ENCODE measurements around the gene OXSR1. TPM values are rescaled to one million over a fixed set of nuclear protein-coding genes. Genes with fewer than 3 reads are reported as not detected.
"Not testable (repeated sequence)": the region's sequence is repeated elsewhere in the genome, so short reads cannot be mapped to it uniquely, and the experiment has no call there.

The OXSR1 gene
- total RNA-seq, 2 donors from 2014 or later, result 21.2 to 32.7 TPM

DNA sequence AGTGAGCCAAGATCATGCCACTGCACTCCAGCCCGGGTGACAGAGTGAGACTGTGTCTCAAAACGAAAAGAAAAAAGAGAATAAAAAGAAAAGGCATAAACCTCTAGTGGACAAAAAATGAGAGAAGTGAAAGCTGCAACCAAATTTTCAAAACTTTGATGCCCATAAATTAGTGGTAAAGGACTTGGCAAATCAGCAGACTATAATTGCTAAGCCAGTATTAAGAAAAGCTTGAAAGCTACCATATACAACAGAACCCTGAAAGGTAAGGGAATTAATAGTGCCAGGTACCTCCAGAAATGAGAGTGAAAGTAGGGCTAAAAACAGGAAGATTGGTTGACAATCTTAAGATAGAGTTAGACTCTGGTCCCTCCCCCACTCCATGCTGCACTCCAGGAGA is 67.4 kb downstream of the OXSR1 start:
- Histone ChIP-seq H3K4me1 (replicated peaks) (no peaks in the 10 kb centered on the region), H3K9me3 (no peaks in the 10 kb centered on the region), H3K36me3 (no peaks in the 10 kb centered on the region), H3K27me3 (replicated peaks; ENCODE audit: insufficient read depth) (no peaks in the 10 kb centered on the region), H3K4me3 (no peak overlapping the region), H3K27ac (no peak overlapping the region)
- intact Hi-C loops (cut with DNase I), result no loop called here
- no peak for TF ChIP-seq POLR2AphosphoS5 (IDR thresholded peaks at IDR 0.05)
- TF ChIP-seq, protein P1, sequence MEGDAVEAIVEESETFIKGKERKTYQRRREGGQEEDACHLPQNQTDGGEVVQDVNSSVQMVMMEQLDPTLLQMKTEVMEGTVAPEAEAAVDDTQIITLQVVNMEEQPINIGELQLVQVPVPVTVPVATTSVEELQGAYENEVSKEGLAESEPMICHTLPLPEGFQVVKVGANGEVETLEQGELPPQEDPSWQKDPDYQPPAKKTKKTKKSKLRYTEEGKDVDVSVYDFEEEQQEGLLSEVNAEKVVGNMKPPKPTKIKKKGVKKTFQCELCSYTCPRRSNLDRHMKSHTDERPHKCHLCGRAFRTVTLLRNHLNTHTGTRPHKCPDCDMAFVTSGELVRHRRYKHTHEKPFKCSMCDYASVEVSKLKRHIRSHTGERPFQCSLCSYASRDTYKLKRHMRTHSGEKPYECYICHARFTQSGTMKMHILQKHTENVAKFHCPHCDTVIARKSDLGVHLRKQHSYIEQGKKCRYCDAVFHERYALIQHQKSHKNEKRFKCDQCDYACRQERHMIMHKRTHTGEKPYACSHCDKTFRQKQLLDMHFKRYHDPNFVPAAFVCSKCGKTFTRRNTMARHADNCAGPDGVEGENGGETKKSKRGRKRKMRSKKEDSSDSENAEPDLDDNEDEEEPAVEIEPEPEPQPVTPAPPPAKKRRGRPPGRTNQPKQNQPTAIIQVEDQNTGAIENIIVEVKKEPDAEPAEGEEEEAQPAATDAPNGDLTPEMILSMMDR (IDR thresholded peaks at IDR 0.05), result no peak
- no peak for TF ChIP-seq POLR2A (IDR thresholded peaks at IDR 0.05)
- WGBS, result 82% methylated on average over 2 of the region's 2 CpGs
- DNase-seq (ENCODE audit: low spot score), result no peak

DNA sequence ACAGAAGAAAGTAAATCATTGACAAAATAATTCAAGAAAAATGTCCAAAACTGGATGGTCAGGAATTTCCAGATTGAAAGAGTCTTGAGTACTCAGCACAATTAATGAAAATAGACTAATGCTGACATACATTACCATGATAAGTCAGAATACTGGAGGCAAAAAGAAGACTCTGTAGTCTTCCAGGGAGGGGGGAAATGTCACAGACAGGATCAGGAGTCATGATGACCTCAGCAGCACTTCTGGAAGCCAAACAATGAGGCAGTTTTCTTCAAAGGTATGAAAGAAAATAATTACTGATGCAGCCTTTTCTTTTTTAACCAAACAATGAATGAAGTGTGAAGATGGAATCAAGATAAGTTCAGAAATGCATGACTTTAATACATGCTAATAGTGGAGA is 70.1 kb downstream of the OXSR1 start:
- intact Hi-C loops (cut with DNase I), result no loop called here

DNA sequence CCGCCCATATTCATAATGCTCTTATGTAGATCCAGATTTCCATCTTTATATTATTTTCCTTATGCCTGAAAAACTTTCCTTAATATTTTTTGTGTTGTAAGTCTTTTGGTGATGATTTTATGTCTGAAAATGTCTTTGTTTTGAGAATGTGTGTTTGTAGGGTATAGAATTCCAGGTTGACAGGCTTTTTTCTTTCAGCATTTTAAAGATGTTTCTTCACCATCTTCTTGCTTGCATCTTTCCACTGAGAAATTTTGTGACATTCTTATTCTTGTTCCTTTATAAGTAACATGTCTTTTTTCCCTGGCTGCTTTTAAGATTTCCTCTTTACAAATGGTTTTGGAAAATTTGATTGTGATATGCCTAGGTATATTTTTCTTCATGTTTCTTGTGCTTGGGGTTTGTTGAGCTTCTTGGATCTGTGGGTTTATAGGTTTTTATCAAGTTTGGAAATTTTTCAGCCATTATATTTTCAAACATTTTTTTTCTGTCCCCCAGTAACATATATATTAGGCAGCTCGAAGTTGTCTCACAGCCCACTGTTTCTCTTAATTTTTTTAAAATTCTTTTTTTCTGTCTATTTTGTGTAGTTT is 73.2 kb downstream of the OXSR1 start:
- TF ChIP-seq POLR2A (IDR thresholded peaks at IDR 0.05), result no peak
- TF ChIP-seq POLR2AphosphoS5 (IDR thresholded peaks at IDR 0.05), result no peak
- TF ChIP-seq, protein P1 (IDR thresholded peaks at IDR 0.05), result no peak
- no peaks in the 10 kb centered on the region for H3K4me1 ChIP-seq (replicated peaks)
- intact Hi-C loops (cut with DNase I), result no loop called here
- no peak overlapping the region for H3K4me3 ChIP-seq
- no peaks in the 10 kb centered on the region for H3K36me3 ChIP-seq
- H3K9me3 ChIP-seq, result no peaks in the 10 kb centered on the region
- 95% methylated on average over 2 of the region's 2 CpGs for WGBS
- no peak overlapping the region for H3K27ac ChIP-seq
- no peaks in the 10 kb centered on the region for H3K27me3 ChIP-seq (replicated peaks; ENCODE audit: insufficient read depth)
- no peak for DNase-seq (ENCODE audit: low spot score)

More for the DNA sequence above, 70.1 kb downstream of the OXSR1 start:
- no peak for DNase-seq (ENCODE audit: low spot score)
- H3K4me3 ChIP-seq, result no peak overlapping the region
- no peaks in the 10 kb centered on the region for H3K36me3 ChIP-seq
- H3K27ac ChIP-seq, result no peak overlapping the region
- TF ChIP-seq POLR2A (IDR thresholded peaks at IDR 0.05) (no peak), POLR2AphosphoS5 (IDR thresholded peaks at IDR 0.05) (no peak)
- TF ChIP-seq, protein P1 (IDR thresholded peaks at IDR 0.05), result no peak
- H3K27me3 ChIP-seq (replicated peaks; ENCODE audit: insufficient read depth), result no peaks in the 10 kb centered on the region
- no peaks in the 10 kb centered on the region for H3K9me3 ChIP-seq
- H3K4me1 ChIP-seq (replicated peaks), result no peaks in the 10 kb centered on the region

DNA sequence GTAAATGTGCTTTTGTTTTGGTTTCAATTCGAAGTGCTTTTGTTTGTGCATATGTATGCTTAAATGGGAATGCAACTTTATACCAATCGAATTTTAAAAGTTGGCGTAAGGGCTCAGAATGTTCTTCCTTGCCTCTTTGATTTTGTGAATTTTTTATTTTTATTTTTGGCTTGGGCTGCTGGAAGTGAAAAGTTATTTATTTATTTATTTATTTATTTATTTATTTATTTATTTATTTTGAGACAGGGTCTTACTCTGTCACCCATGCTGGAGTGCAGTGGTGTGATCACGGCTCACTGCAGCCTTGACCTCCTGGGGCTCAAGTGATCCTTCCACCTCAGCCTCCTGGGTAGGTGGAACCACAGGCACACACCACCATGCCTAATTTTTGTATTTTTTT is 77.5 kb downstream of the OXSR1 start:
- intact Hi-C loops (cut with DNase I); H3K27ac ChIP-seq; H3K4me1 ChIP-seq (replicated peaks); DNase-seq (ENCODE audit: low spot score); H3K9me3 ChIP-seq; H3K27me3 ChIP-seq (replicated peaks; ENCODE audit: insufficient read depth); H3K4me3 ChIP-seq; H3K36me3 ChIP-seq: not testable (repeated sequence)
- 98% methylated on average over 4 of the region's 4 CpGs for WGBS

DNA sequence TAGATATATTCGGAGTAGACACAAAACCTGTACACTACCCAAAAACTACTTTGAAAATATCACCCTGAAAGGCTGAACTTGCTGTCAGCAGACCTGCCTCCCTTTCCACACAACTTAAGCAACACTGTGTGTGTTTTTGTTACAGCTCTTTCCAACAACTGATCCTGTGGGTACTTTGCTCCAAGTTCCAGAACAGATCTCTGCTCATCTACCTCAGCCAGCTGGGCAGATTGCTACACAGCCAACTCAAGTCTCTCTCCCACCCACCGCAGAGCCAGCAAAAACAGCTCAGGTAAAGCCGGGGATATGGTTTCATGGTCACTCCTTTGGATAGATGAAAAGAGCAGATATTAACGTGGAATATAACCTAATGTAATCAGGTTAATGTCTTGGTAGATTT is 80.6 kb downstream of the OXSR1 start:
- DNase-seq (ENCODE audit: low spot score), result no peak
- Histone ChIP-seq H3K27ac (no peak overlapping the region), H3K27me3 (replicated peaks; ENCODE audit: insufficient read depth) (no peaks in the 10 kb centered on the region), H3K4me1 (replicated peaks) (no peaks in the 10 kb centered on the region), H3K36me3 (no peaks in the 10 kb centered on the region), H3K9me3 (no peaks in the 10 kb centered on the region), H3K4me3 (no peak overlapping the region)
- WGBS, result 94% methylated on average over 4 of the region's 4 CpGs
- TF ChIP-seq, protein P1 (IDR thresholded peaks at IDR 0.05), result no peak
- no peak for TF ChIP-seq POLR2A (IDR thresholded peaks at IDR 0.05)
- intact Hi-C loops (cut with DNase I), result loop anchor here (5.0 kb wide), 1 partner anchor 109 kb away; the partner anchor contains the start of genes ACAA1 and MYD88
